Stimulated activated CD4-positive, alpha-beta T cell treated with anti-CD3 and anti-CD28 coated beads, Interleukin-4, amount 100 ng/mL, for 48 hours (primary cell): ENCODE results near the gene SCEL.
"Not testable (repeated sequence)": the region's sequence is repeated elsewhere in the genome, so short reads cannot be mapped to it uniquely, and the experiment has no call there.

Experiments
- DNase-seq, 2 donors: peaks; one replicate each; pipeline ENCODE4 v3.0.0-alpha.2; 2020; ENCODE audit warnings: low read depth in 2 of 2

The SCEL gene

DNA sequence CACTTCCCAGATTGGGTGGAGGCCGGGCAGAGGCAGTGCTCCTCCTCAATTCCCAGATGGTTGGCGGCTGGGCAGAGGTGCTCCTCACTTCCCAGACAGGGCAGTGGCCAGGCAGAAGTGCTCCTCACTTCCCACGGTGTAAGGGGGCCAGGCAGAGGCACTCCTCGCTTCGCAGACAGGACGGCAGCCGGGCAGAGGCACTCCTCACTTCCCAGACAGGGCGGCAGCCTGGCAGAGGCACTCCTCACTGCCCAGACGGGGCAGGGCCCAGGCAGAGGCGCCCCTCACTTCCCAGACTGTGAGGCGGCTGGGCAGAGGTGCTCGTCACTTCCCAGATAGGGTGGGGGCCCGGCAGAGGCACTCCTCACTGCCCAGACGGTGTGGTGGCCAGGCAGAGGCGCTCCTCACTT is 125.3 kb downstream of the SCEL start:
- no peak for DNase-seq

DNA sequence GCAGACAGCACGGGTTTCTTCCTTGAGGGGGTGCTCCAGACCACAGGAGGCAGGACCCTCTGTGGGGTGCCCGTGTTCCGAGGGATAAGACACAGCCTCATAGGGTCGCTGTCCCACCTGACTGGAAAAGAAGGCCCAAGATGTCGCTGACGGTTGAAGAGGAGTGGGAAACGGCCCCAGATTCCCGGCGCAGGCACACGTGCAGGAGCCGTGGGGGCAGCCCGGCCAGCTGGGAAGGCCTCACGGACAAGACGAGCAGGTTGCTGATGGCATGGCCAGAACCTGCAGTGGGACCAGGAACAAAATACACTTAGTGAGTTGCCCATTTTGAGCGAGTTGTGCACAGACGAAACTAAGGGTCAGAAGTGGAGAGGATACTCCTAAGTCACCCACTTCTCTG is 126.8 kb downstream of the SCEL start:
- DNase-seq: not testable (repeated sequence)

- not testable (repeated sequence) for DNase-seq
These were observed 127.3 kb downstream of the SCEL start for GRCh38 chr13:77662831-77663230.

DNA sequence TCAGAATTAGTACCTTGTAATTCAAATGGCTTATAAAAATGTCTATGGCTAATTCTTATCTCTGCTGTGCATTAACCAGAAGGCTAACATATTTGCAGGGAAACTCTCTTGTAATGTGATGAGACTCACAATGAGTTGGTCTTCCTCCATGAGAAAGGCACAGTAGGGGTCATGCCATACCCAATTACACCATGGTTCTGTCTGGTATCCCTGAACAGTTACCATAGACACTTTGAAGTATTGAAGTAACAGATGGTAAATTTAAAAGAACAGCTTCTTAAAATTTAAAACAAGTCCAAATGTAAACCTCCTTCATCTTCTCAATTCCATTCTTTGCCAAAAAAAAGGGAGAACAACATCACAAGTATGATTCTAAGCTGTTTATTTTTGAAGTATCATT is 139.3 kb downstream of the SCEL start:
- no peak for DNase-seq

- no peak for DNase-seq
These were observed 143.3 kb downstream of the SCEL start for GRCh38 chr13:77678691-77679235.

GRCh38 chr13:77687799-77688198 is 152.3 kb downstream of the SCEL start:
- no peak for DNase-seq

- DNase-seq: no peak
These were observed 156.4 kb downstream of the SCEL start for GRCh38 chr13:77691871-77692270.

GRCh38 chr13:77692746-77693448 is 157.4 kb downstream of the SCEL start:
- DNase-seq: no peak

- no peak for DNase-seq
These were observed 158.0 kb downstream of the SCEL start for GRCh38 chr13:77693449-77693940.
